Stimulated activated CD8-positive, alpha-beta memory T cell treated with anti-CD3 and anti-CD28 coated beads, Interleukin-2, amount 100 ng/mL, for 48 hours (primary cell): ENCODE results near the gene ATG12.
A peak's percentile ranks its signal among the peaks of the same experiment; 100 is the strongest.
"Not testable (repeated sequence)": the region's sequence is repeated elsewhere in the genome, so short reads cannot be mapped to it uniquely, and the experiment has no call there.

Source experiments
- DNase-seq, 2 donors: peaks; one replicate each; pipeline ENCODE4 v3.0.0-alpha.2; 2020; ENCODE audit warnings: low read depth in 2 of 2

ATG12 gene

DNA sequence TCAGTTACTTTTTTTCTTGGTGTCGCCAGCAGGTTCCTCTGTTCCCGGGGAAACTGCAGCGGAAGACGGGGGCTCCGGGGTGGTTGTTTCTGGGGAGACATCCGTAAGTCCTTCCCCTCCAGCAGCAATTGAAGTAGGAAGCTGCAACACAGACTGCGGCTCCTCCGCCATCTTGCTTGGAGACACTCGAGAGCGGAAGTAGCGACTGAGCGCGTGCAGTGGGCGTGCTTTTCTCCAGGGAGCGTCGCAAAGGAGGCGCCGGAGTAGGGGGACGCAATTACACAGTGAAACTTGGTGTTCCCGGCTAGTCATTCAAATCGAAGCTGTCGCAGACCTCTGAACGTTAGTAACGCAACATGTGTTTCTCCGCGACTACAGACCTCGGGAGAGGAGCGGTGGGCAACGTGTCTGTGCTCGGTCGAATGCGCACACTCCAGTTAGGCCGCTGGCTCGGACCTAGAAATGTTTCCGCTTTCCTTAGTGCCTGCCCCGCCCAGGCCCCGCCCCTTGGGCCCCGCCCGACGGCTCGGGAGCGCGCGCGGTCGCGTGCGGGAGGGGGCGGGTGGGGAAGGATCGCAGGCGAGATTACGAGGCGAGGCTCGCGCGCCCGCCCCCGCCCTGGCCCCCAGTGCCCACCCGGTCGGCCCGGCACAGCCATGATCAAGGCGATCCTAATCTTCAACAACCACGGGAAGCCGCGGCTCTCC, at the start of gene ATG12, which contains the start of gene AP3S1:
ATG12 (minus strand) TSS at position 184 of the 707 bp plus-strand sequence; CDS start at position 171, 13 bp downstream.
AP3S1 (plus strand) TSS at position 554 of the 707 bp plus-strand sequence; CDS start at position 657, 103 bp downstream.
- DNase-seq, result peak; percentile 84 to 85

- DNase-seq, result no peak
These were observed 46.7 kb upstream of the ATG12 start for GRCh38 chr5:115888027-115888426.

DNA sequence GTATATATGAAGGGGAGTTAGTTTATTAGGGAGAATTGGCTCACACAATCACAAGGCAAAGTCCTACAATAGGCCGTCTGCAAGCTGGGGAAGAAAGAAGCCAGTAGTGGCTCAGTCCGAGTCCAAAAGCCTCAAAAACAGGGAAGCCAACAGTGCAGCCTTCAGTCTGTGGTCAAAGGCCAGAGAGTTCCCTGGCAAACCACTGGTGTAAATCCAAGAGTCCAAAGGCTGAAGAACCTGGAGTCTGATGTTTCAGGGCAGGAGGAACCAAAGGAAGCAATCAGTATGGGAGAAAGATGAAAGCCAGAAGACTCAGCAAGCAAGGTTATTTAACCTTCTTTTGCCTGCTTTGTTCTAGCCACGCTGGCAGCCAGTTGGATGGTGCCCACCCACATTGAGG, 43.8 kb upstream of the ATG12 start:
- not testable (repeated sequence) for DNase-seq

- DNase-seq, result no peak
These were observed 43.3 kb upstream of the ATG12 start for GRCh38 chr5:115884704-115885103.

DNA sequence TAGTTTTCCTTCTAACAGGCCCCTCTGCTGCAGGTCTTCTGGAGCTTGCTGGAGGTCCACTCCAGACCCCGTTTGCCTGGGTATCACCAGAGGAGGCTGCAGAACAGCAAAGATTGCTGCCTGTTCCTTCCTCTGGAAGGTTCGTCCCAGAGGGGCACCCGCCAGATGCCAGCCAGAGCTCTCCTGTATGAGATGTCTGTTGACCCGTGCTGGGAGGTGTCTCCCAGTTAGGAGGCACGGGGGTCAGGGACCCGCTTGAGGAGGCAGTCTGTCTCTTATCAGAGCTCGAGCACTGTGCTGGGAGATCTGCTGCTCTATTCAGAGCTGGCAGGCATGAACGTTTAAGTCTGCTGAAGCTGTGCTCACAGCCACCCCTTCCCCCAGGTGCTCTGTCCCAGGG, 41.1 kb upstream of the ATG12 start:
- not testable (repeated sequence) for DNase-seq

GRCh38 chr5:115877342-115877741, 36.0 kb upstream of the ATG12 start:
- DNase-seq, result not testable (repeated sequence)

GRCh38 chr5:115875447-115875846, 34.1 kb upstream of the ATG12 start:
- DNase-seq, result no peak

GRCh38 chr5:115873392-115873791, 32.0 kb upstream of the ATG12 start:
- no peak for DNase-seq

- no peak for DNase-seq
These were observed 31.1 kb upstream of the ATG12 start for GRCh38 chr5:115872447-115872846.

DNA sequence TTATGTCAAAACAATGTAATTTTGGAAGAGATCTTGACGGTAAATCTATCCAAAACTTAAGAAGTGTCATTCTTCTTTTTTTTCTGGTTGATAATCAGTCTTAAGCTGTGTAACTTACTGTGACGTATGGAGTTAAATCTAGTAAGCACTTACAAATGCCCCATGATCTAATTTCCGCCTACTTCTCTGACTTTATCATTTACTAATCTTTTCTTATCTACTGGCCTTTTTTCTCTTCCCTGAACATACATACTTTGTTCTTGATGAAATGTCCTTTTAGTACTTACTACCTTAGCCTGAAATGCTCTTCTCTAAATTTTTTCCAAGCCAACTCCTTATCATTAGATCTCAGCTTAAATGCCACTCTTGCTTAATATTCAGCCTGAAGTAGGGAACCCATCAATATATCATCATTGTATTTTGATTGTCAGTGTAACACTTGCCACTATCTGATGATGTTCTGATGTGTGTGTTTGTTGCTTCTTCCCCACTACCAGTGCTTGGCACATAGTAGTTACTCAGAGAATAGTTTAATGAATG, 28.0 kb upstream of the ATG12 start:
- no peak for DNase-seq

GRCh38 chr5:115859378-115859777, 18.0 kb upstream of the ATG12 start:
- no peak for DNase-seq

- no peak for DNase-seq
These were observed 17.0 kb upstream of the ATG12 start for GRCh38 chr5:115858396-115858795.

- DNase-seq, result no peak
These were observed 16.4 kb upstream of the ATG12 start for GRCh38 chr5:115857626-115858349.

GRCh38 chr5:115857057-115857479, 15.7 kb upstream of the ATG12 start:
- no peak for DNase-seq

DNA sequence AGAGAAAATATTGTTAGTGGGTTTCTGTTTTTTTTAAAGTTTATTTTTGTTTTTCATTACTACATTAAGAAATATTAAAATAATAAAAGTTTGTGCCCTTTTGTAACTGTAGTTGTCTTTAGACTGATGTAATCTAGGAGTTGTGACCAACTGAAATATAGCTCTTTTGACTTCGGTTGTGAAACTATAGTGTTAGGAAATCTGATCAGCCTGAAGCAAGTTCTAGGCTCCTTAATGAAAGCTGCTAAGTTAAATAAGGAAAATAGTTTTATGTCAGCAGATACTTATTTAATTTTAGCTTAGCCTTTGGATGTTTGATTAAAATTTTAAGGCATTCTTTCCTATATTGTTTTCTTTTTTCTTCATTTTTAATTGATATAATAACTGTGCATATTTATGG, 14.6 kb upstream of the ATG12 start:
- DNase-seq, result no peak

- no peak for DNase-seq
These were observed 12.8 kb upstream of the ATG12 start for GRCh38 chr5:115854139-115854538.

DNA sequence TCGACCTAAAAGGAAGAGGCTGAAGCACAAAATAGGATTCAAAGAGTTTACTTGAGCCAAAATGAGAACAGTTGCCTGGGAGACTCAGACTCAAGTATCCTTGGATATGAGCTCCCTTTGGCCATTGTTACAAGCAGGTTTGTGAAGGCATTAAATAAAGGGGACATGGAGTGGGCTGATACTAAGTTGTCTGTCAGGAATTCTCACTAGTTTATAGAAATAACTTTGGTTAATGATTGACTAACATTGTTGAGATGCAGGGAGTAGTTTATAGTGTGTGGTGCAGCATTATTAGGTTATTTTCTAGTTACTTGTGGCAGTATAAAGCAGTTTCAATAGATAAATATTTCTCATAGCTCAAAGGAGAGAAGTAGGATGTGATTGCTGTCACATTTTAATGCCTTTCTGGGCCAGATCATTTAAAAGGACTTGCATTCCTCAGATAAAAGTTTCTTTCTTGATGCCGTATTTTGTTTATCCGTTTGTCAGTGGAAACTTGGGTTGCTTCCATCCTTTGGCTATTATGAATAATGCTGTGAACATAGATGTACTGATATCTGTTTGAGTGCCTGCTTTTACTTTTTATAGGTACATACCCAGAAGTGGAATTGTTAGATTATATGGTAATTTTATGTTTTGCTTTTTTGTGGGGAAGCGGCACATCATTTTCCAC, 9.5 kb upstream of the ATG12 start:
- DNase-seq, result no peak

DNA sequence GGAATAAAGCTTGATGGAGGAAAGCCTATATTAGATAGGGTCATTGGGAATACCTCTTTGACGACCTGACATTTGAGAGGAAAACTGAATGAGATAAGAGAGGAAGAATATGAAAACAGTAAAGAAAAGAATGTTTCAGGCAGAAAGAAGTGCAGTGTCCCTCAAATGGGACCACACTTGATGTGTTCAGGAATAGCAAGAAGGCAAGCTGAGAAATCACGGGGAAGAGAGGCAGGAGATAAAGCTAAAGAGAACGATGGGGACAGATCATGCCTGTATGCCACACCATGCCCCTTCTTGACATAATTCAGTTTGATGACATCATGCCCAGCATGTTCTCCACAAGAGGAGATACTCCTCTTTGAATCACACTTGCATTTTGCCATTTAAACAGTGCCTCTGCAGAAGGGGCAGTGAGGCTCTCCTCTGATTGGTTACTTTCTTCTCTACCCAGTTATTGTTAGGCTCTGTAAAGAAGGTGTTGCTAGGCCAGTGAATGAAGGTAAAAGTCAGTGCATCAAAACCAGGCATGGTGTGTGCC, 8.0 kb upstream of the ATG12 start:
- no peak for DNase-seq

GRCh38 chr5:115847290-115847689, 5.9 kb upstream of the ATG12 start:
- DNase-seq, result no peak

DNA sequence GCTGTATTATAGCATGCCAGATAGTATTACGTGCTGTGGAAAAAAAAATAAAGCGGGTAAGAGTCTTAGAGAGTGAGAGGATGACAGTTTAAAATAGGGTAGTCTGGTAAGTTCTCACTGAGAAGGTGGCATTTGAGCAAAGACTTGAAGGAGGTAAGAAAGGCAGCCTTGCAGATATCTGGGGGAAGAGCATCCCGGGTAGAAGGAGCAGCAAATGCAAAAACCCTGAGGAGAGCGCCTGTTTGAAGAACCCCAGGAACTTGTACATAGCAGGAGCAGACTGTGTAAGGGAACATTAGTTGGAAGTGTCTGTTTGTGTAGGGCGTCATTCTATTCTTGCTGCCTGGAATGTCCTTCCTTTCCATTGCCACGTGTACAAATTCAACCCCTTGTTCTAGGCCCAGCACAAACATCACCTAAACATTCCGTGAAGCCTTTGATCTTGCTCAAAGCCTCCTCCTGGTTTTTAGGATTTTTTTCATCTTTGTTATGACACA, 3.0 kb upstream of the ATG12 start:
- no peak for DNase-seq

GRCh38 chr5:115843444-115844130, 2.2 kb upstream of the ATG12 start:
- no peak for DNase-seq
